ENCODE results near the gene DDX10. TPM values are rescaled to one million over a fixed set of nuclear protein-coding genes. Genes with fewer than 3 reads are reported as not detected.

The DDX10 gene
- total and polyA plus RNA-seq, 7 donors: 12.0 to 41.0 (median 18.2) TPM

DNA sequence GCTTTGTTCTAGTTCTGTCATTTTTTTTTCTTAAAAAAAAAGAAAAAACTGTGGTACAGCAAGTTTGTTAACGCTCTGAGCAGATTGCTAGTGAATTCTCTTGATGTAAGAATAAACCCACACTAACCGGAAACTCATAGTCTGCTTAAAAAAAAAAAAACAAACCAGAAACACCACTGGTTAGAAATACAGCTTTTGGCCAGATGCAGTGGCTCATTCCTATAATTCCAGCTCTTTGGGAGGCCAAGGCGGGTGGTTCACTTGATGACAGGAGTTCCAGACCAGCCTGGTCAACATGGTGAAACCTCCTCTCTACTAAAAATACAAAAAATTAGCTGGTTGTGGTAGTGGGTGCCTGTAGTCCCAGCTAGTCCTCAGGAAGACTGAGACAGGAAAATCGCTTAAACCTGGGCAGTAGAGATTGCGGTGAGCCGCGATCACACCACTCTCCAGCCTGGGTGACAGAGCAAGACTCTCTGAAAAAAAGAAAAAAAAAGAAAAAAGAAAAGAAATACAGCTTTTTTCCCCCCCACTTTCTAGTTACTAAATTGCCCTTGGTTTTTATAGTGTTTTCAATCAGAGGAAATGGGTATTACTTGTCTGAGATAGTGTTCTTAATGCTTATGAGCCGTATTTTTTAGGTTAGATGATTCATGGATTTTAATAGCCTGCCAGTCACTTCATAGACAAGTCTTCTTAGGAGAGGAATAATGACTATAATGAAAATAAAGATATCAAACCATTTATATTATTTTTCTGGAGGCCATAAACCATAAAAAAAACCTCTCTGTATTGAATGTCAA, 222.8 kb downstream of the DDX10 start:
- Histone ChIP-seq H3K9me3 (no peaks in the 10 kb centered on the region), H3K4me1 (no peaks in the 10 kb centered on the region), H3K27me3 (no peaks in the 10 kb centered on the region), H3K27ac (no peak overlapping the region), H3K4me3 (no peak overlapping the region), H3K36me3 (no peaks in the 10 kb centered on the region)
- intact Hi-C loops (cut with DNase I): no loop called here
- TF ChIP-seq, protein P1, sequence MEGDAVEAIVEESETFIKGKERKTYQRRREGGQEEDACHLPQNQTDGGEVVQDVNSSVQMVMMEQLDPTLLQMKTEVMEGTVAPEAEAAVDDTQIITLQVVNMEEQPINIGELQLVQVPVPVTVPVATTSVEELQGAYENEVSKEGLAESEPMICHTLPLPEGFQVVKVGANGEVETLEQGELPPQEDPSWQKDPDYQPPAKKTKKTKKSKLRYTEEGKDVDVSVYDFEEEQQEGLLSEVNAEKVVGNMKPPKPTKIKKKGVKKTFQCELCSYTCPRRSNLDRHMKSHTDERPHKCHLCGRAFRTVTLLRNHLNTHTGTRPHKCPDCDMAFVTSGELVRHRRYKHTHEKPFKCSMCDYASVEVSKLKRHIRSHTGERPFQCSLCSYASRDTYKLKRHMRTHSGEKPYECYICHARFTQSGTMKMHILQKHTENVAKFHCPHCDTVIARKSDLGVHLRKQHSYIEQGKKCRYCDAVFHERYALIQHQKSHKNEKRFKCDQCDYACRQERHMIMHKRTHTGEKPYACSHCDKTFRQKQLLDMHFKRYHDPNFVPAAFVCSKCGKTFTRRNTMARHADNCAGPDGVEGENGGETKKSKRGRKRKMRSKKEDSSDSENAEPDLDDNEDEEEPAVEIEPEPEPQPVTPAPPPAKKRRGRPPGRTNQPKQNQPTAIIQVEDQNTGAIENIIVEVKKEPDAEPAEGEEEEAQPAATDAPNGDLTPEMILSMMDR (IDR thresholded peaks at IDR 0.05): no peak
- TF ChIP-seq POLR2AphosphoS5 (IDR thresholded peaks at IDR 0.05): no peak
- no peak for TF ChIP-seq POLR2A (IDR thresholded peaks at IDR 0.05)
- TF ChIP-seq EP300 (IDR thresholded peaks at IDR 0.05): no peak
- no peak for DNase-seq
- WGBS, 2 donors: 88 to 95% methylated on average over 8 of the region's 8 CpGs

DNA sequence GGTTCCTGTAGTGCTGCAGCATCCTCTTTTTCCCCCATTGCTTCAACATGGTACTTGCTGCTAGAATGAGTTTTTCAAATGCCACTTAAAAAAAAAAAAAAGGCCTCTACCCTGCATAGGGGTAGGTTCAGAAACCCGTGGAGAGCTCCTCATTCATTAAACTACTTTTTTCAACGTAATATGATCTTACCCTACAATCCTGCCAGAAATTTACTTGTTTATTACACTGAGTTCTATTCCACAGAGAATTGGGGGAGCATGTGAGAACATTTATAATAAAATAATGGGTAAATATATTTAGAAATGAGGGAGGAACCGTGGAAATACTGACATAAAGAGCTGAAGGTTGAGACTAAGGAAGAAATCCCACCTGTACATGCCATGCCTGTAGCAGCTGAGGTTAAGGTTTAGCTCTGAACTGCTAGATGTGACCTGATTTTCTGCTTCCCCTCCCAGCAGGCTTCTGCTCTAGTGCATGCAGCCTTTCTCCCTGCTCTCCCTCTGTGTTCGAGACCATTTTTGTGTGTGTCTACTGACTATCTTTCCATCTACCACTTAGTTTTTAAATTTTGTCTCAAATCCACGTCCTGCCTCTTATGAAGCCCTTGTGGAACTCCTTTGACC, 225.7 kb downstream of the DDX10 start:
- Histone ChIP-seq H3K27ac (no peak overlapping the region), H3K27me3 (no peaks in the 10 kb centered on the region), H3K4me1 (no peaks in the 10 kb centered on the region), H3K4me3 (no peak overlapping the region), H3K36me3 (no peaks in the 10 kb centered on the region), H3K9me3 (no peaks in the 10 kb centered on the region)
- intact Hi-C loops (cut with DNase I): no loop called here
- 78 to 91% methylated on average over 5 of the region's 5 CpGs for WGBS, 2 donors
- TF ChIP-seq, protein P1 (IDR thresholded peaks at IDR 0.05): no peak
- TF ChIP-seq POLR2AphosphoS5 (IDR thresholded peaks at IDR 0.05) (no peak), EP300 (IDR thresholded peaks at IDR 0.05) (no peak), POLR2A (IDR thresholded peaks at IDR 0.05) (no peak)
- DNase-seq: no peak

DNA sequence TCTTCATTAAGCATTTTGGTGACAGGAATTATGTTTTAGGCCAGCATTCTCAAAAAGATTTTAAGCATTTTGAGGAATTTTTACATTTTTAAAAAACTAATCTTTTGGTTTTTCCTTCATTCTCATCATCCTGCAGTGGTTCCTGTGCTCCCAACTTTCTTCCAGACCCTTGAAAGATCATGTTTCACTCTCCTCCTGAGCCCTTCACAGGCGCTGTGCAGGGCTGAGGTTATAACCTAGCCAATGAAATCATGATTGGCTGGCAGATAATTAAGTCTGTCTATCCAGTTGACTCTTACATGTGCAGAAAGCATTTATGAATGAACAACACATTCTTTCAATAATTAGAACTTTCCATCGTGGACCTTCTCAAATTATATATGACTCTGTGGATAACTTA, 226.3 kb downstream of the DDX10 start:
- TF ChIP-seq, protein P1 (IDR thresholded peaks at IDR 0.05): no peak
- TF ChIP-seq EP300 (IDR thresholded peaks at IDR 0.05): no peak
- no peak for TF ChIP-seq POLR2A (IDR thresholded peaks at IDR 0.05)
- no peak for TF ChIP-seq POLR2AphosphoS5 (IDR thresholded peaks at IDR 0.05)
- no peak for DNase-seq
- H3K36me3 ChIP-seq: no peaks in the 10 kb centered on the region
- H3K9me3 ChIP-seq: no peaks in the 10 kb centered on the region
- H3K27ac ChIP-seq: no peak overlapping the region
- no peaks in the 10 kb centered on the region for H3K4me1 ChIP-seq
- no peak overlapping the region for H3K4me3 ChIP-seq
- intact Hi-C loops (cut with DNase I): no loop called here
- 90 to 93% methylated on average over 2 of the region's 2 CpGs for WGBS, 2 donors
- H3K27me3 ChIP-seq: no peaks in the 10 kb centered on the region

DNA sequence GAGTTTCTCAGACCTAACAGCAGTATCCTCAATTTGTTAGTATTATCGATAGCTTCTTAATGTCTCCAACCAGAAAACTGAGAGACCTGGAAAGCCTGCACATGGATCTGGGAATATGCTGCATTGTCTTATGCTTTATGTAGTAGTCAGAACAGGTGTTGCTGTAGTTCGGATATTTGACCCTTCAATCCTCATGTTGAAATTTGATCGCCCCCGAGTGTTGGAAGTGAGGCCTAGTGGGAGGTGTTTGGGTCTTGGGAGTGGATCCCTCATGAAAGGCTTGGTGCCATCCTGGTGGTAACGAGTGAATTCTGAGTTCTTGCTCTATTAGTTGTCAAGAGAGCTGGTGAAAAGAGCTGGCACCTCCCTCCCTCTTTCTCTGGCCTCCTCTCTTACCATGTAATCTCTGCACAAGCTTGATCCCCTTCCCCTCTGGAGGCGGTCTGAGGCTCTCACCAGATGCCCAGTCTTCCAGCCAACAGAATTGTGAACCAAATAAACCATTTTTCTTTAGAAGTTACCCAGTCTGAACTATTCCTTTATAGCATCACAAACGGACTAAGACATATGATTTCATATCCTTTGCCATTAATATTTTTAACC, 227.1 kb downstream of the DDX10 start:
- Histone ChIP-seq H3K4me3 (no peak overlapping the region), H3K27me3 (no peaks in the 10 kb centered on the region), H3K9me3 (no peaks in the 10 kb centered on the region), H3K27ac (no peak overlapping the region), H3K36me3 (no peaks in the 10 kb centered on the region), H3K4me1 (no peaks in the 10 kb centered on the region)
- 94 to 96% methylated on average over 7 of the region's 7 CpGs for WGBS, 2 donors
- no peak for DNase-seq
- TF ChIP-seq EP300 (IDR thresholded peaks at IDR 0.05) (no peak), POLR2A (IDR thresholded peaks at IDR 0.05) (no peak), POLR2AphosphoS5 (IDR thresholded peaks at IDR 0.05) (no peak)
- TF ChIP-seq, protein P1 (IDR thresholded peaks at IDR 0.05): no peak
- intact Hi-C loops (cut with DNase I): no loop called here
